GM12801 (cell line): Measurements from ENCODE around the gene SPTBN1.

Experiments used
- CTCF ChIP-seq: IDR thresholded peaks from one replicate; pipeline ENCODE4 v1.5.1; 2011; ENCODE audit warnings: control low read depth; ENCODE audit not compliant: insufficient read length; ENCODE audit errors: extremely low read depth

SPTBN1 gene

GRCh38 chr2:54695378-54695777 lies 239.3 kb downstream of the SPTBN1 start:
- no peak for TF ChIP-seq CTCF

GRCh38 chr2:54697934-54698333 lies 241.8 kb downstream of the SPTBN1 start:
- no peak for TF ChIP-seq CTCF

- TF ChIP-seq CTCF, result no peak
Observed at GRCh38 chr2:54699665-54700064, 243.5 kb downstream of the SPTBN1 start.

GRCh38 chr2:54701029-54701428 lies 244.9 kb downstream of the SPTBN1 start:
- no peak for TF ChIP-seq CTCF

GRCh38 chr2:54704238-54704637 lies 248.1 kb downstream of the SPTBN1 start:
- TF ChIP-seq CTCF, result no peak

- TF ChIP-seq CTCF, result no peak
Observed at GRCh38 chr2:54704688-54705605, 248.8 kb downstream of the SPTBN1 start.

- TF ChIP-seq CTCF, result no peak
Observed at GRCh38 chr2:54706622-54707021, 250.5 kb downstream of the SPTBN1 start.
